NK-92 (cell line): ENCODE data around the gene CDH4.

Source experiments
- DNase-seq: peaks from one replicate; lab custom pipeline; 2025; ENCODE audit not compliant: unreplicated experiment; lab: John Stamatoyannopoulos, UW

Gene CDH4

GRCh38 chr20:61911824-61912223 is 659.8 kb downstream of the CDH4 start:
- DNase-seq = no peak

GRCh38 chr20:61912665-61913422 is 660.8 kb downstream of the CDH4 start:
- no peak for DNase-seq

GRCh38 chr20:61913423-61914225 is 661.6 kb downstream of the CDH4 start:
- no peak for DNase-seq

GRCh38 chr20:61915101-61915500 is 663.0 kb downstream of the CDH4 start:
- no peak for DNase-seq

- no peak for DNase-seq
These were observed 664.3 kb downstream of the CDH4 start for GRCh38 chr20:61916318-61916891.

- no peak for DNase-seq
These were observed 665.5 kb downstream of the CDH4 start for GRCh38 chr20:61917474-61918145.

GRCh38 chr20:61918548-61918947 is 666.5 kb downstream of the CDH4 start:
- no peak for DNase-seq

- DNase-seq = no peak
These were observed 667.2 kb downstream of the CDH4 start for GRCh38 chr20:61919239-61919638.

- DNase-seq = no peak
These were observed 667.8 kb downstream of the CDH4 start for GRCh38 chr20:61919675-61920365.

- DNase-seq = no peak
These were observed 670.4 kb downstream of the CDH4 start for GRCh38 chr20:61922411-61922810.

GRCh38 chr20:61922936-61923335 is 670.9 kb downstream of the CDH4 start:
- DNase-seq = no peak

- DNase-seq = no peak
These were observed 671.5 kb downstream of the CDH4 start for GRCh38 chr20:61923371-61924166.

- DNase-seq = no peak
These were observed 672.3 kb downstream of the CDH4 start for GRCh38 chr20:61924211-61924857.

GRCh38 chr20:61924858-61925554 is 672.9 kb downstream of the CDH4 start:
- no peak for DNase-seq

GRCh38 chr20:61925555-61926252 is 673.6 kb downstream of the CDH4 start:
- no peak for DNase-seq

GRCh38 chr20:61926253-61926613 is 674.2 kb downstream of the CDH4 start:
- DNase-seq = no peak

- no peak for DNase-seq
These were observed 674.7 kb downstream of the CDH4 start for GRCh38 chr20:61926796-61927192.

GRCh38 chr20:61927193-61927825 is 675.2 kb downstream of the CDH4 start:
- no peak for DNase-seq
